Activated CD4-positive, alpha-beta T cell treated with anti-CD3 and anti-CD28 coated beads, Interleukin-2, amount 50 U/mL, for 24 hours (primary cell): ENCODE measurements around the gene FBXW9.
"Not testable (repeated sequence)": the region's sequence is repeated elsewhere in the genome, so short reads cannot be mapped to it uniquely, and the experiment has no call there.

Experiments used
- DNase-seq, 2 donors: peaks; one replicate each; pipeline ENCODE4 v3.0.0-alpha.2; 2020; ENCODE audit warnings: low read depth in 1 of 2, low spot score in 1 of 2

FBXW9 gene

GRCh38 chr19:12657966-12658365 is 38.5 kb downstream of the FBXW9 start:
- DNase-seq: no peak

GRCh38 chr19:12656899-12657571 is 39.4 kb downstream of the FBXW9 start:
- DNase-seq: no peak

GRCh38 chr19:12655546-12655945 is 40.9 kb downstream of the FBXW9 start:
- no peak for DNase-seq

GRCh38 chr19:12652219-12652618 is 44.2 kb downstream of the FBXW9 start:
- no peak for DNase-seq

GRCh38 chr19:12649941-12650340 is 46.5 kb downstream of the FBXW9 start:
- DNase-seq: no peak

GRCh38 chr19:12648088-12648487 is 48.3 kb downstream of the FBXW9 start:
- no peak for DNase-seq

- peak in 1 of 2 donors; percentile 22 for DNase-seq
These were observed 48.9 kb downstream of the FBXW9 start for GRCh38 chr19:12647490-12648071.

GRCh38 chr19:12647047-12647446 is 49.4 kb downstream of the FBXW9 start:
- DNase-seq: no peak

- DNase-seq: no peak
These were observed 49.9 kb downstream of the FBXW9 start for GRCh38 chr19:12646551-12646950.

- not testable (repeated sequence) for DNase-seq
These were observed 52.7 kb downstream of the FBXW9 start for GRCh38 chr19:12643716-12644115.

- DNase-seq: no peak
These were observed 53.9 kb downstream of the FBXW9 start for GRCh38 chr19:12642506-12642905.

GRCh38 chr19:12641456-12641855 is 55.0 kb downstream of the FBXW9 start:
- no peak for DNase-seq

GRCh38 chr19:12639901-12640613 is 56.4 kb downstream of the FBXW9 start:
- DNase-seq: peak; percentile 75 to 87
